GM21526 (cell line): ENCODE measurements around the gene TMEM109.

Experiments used
- ATAC-seq: cut with Tn5 transposase; IDR thresholded peaks from one replicate; pipeline ENCODE4 v1.9.1; 2021; ENCODE audit warnings: moderate library complexity; ENCODE audit not compliant: unreplicated experiment, low FRiP score

TMEM109 gene

GRCh38 chr11:60878245-60879101 is 35.5 kb upstream of the TMEM109 start:
- no peak for ATAC-seq

DNA sequence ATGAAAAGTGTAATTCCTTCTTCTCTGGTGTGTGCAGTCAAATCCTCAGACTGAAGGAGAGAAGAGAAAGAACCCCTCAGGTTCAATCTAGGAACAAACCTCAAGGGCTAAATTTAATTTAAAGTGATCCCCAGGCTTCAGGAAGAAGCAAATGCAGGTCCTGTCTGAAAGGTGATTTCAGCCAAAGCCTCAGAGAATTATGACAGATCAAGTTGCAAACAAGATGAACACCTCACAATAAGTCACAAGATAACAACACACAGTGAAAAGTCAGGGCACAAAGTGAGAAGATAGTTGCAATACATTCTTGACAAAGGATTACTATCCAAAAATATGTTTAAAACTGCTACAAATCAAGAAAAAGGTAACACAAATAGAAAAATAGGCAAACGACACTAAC is 34.9 kb upstream of the TMEM109 start:
- ATAC-seq, result no peak

DNA sequence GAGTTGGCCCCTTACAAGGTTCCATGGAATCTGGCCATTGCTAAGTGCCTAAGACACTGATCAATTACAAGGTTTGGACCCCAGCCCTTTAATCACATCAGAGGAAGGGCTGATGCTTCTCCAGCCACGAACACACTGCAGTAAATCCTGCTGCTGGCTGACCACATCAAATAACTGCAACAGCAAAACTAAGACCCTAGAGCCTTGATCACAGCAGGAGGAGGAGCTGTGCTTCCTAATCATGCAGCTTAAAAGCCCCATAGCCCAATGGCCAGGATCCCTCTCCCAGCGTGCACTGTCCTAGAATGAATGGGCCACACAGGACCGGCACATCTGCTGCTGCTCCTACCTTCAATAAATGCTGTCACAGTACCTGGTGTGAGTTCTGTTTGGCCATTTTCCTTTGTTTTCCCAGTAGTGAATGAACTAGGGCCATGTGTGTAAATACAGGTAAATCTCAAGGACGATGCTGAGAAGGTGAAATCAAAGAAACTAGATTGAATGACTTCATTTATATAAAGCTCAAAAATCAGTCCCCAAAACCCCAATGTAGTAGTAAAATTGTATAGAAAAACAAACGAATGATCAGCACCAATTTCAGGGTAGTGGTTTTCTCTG is 33.9 kb upstream of the TMEM109 start:
- ATAC-seq, result no peak

DNA sequence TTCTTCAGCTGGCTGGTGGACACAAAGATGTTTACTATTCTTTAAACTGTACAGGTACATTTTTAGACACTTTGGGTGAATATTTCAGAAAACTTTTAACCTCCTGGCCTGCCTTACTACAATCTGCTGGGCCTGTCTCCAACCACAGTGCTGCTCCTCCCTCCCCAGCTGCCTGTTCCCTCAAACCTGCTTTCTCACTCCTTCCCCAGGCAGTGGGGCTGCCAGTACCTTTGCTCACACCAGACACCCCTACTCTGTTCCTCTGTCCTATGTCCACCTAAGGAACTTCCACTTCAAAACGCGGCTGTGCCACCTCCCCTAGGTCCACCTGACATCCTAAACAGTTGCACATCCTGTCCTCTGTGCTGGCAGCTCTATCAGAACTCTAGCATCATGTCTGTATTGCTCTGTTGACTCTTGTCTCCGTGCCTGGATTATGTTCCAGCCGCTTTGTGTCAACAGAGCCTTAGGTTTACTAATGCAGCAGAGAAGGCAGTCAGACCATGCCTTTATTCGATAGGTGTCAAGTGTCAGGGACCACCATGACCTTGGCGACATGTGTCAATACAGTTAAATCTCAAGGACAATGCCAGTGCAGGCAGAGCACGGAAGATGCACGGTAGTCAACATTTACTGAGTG is 33.2 kb upstream of the TMEM109 start:
- ATAC-seq, result no peak

DNA sequence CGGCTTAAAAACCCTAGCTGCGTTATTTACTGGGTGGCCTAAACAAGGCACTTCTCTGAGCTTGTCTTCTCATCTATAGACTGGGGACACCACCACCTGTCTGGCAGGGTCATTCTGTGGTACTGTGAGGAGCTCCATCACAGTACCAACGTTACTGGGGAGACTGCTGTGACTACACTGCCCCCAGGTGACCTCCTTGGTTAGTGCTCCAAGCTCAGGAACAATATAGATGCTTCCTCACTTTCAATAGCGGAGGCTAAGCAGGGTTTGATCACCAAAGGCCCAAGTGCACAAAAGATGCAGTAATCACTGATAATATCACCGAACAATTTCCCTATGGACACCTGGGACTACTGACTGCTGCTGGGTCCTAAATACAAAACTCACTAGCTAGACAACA is 26.4 kb upstream of the TMEM109 start:
- no peak for ATAC-seq

DNA sequence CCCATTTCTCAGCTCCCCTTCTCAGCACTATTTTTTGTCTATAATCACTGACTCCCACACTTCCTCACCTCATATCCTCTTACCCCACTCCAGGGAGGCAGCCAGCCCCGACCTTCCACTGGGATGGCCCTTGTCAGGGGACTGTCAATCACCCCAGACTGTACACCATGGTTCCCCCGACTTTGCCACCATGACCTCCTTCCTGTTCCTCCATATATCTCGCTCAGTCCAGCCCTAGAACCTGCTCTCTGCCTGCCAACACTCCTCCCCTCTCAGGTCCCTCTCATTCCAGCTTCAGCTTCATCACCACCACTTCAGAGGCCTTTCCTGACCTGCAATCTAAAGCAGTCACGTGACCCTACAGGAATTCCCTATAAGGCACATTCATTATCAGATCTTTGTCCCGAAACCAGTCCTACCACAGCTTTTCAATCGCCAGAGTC is 24.1 kb upstream of the TMEM109 start:
- no peak for ATAC-seq

DNA sequence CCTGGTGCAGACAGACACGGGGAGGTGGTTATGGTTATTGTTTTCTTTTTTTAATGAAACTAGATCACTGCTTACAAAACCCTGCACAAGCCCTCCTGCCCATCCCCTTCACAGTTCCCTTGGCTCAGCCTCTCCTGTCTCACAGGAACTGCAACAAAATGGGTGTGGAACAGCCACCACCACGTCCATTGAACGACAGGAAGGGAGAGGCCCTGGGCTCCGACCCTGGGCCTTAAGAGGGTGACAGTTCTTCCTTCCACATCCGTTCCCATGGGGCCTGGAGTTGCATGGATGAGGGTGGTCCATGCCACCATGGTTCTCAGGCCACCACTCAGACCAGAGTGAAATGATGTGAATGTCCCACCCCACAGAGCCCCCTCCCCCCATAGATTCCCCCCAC is 23.3 kb upstream of the TMEM109 start:
- no peak for ATAC-seq

DNA sequence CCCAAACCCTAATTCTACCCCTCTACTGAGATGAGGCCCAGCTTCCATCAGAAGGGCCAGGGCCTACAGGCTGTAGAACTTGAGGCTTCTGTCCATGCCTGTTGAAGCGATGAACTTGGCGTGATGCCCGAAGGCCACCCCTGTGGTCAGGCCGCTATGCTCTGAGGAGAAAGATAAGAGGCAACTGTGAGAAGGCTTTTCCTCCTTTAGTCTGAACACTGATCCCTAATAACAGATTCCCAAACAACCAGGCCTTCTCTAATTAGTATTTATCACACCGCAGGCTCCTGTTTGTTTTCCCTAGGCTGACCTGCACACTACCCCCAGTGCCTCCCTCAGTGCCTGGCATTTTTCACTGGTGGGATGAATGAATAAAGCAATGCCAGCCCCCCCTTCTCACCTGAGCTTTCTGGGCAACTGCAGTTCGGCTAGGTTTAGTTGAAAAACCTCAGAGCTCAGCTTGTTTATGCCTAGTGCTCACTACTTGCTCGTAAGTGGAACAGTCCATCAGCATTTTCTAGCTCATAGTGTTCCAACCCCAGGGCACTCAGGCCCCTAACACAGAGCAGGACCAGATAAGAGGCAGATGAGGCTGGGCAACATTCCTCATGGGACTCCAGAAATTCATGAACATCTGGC is 22.7 kb upstream of the TMEM109 start:
- ATAC-seq, result no peak

DNA sequence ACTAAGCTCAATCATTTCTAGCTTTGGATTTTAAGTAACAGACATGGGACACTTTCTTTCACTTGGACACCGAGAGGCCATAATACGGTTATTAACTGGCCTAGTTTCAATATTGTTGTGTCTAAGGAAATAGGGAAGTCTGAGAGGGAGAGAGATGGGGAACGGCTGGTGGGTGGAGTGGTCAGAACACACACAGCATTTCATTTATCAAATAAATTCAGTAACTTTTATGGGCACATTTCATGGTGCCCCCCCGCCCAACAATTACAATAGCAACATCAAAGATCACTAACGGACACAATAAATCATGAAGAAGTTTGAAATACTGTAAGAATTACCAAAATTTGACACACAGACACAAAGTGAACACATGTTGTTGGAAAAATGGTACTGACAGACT is 18.3 kb upstream of the TMEM109 start:
- no peak for ATAC-seq

DNA sequence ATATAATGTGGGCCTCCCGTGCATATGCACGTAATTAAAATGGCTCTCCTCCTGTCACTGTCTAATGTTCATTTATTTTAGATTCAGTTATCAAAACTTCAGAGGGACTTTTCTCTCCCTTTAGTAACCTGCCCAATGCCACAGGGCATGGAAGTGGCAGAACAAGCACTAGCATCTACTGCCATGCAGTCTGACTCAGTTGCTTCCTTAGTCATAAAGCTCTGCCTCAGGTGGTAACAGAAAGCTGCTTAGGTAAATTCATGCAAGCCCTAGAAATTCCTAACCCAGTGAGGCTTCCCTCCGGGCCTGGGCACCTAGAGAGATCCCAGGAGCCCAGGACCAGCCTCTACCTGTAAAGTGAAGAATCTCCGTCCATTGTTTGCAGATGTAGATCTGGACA is 16.5 kb upstream of the TMEM109 start:
- ATAC-seq, result no peak

GRCh38 chr11:60899046-60899936 is 14.7 kb upstream of the TMEM109 start:
- no peak for ATAC-seq

DNA sequence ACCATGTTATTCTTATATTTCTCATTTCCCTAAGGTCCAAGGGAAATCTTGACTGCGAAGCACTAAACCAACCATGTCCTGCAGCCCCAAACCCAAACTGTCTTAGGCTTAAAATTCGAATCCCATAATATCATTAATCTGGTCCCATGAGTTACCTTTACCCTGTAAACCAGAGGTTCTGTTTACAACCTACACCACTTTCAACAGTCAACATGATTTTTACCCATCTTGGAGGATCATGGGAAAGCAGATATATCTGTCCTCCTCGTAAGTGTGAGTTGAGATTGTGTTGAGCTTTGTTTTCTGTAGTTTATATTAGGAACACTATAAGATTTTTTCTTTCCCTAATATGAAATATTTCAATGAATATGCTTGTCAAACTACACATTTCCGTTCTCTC is 14.0 kb upstream of the TMEM109 start:
- ATAC-seq, result no peak

DNA sequence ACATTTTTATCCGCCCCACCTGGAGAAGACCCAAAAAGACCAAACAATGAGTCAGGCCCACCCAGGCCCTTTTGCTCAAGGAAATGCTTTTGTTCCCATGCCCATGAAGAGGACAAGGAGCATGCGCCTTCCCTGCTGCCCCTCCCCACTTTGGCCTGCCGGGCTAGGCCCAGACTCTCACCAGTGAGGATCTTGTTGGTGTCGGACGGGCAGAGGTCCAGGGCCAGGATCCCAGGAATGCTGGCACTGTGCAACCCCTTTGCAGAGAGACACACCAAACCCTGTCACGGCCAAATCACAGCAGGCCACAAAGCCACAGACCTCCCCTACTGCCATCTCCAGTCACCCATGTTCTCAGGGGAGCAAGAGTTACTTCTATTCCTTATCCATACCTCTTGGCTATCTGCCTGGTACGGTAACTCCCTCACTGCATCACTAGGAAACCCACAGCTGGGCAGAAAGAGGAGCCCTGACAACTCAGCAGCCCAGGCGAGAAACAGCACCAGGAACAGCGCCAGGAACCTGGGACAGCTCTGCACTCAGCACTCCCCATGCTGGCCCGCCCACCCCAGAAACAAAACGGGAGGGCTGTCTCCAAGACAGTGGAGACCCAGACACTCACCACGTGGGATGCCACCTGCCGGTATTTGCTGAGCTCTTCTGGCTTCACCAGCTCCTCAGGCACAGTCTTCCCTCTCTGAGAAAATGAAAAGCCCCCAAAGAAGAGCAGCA is 13.1 kb upstream of the TMEM109 start:
- no peak for ATAC-seq

DNA sequence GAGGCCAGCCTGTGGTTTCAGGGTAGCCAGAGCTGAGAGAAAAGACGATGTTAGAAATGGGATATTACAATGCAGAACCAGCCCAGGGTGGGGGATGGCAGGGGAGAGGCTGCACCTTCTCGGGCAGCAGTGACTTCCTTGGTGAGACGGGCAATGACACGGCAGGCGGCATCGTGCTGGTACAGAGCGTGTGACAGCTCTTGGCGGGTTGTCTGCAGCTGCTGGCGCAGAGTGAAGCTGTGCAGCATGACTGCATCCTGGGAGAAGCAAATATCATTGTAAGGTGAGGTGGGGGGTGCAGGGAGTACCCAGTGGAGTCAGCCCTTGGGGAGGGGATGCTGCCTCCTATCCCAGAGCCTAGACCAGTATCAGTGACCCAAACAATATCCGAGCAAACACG is 11.3 kb upstream of the TMEM109 start:
- no peak for ATAC-seq

GRCh38 chr11:60905047-60905446 is 8.9 kb upstream of the TMEM109 start:
- no peak for ATAC-seq

DNA sequence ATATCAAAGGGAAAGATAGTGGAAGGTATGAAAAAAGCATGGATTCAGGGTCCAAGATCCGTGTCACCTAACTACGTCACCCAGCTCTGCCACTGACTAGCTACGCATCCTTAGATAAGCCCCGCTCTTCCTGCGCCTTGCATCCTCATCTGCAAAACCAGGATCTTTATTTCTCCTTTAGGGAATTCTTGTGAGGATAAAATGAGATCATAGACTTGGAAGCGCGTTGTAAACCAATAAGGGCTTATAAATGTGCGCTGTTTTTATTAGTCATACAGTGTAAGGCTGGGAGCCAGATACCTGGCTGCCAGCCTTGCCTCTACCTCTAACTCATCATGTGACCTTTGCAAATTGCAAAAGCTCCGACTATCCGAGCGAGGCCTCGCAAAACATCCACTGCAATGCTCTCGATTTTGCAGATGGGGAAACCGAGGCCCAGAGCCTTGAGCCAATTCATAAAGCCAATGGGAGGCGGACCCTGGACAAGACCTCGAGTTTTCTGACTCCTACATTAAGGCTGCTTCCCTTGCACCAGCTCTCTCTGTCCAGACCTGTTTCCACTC is 8.3 kb upstream of the TMEM109 start:
- ATAC-seq, result no peak

- peak; percentile 78 for ATAC-seq
Measured at GRCh38 chr11:60906132-60906972, 7.6 kb upstream of the TMEM109 start, which contains the start of gene PRPF19. Gene PRPF19, minus strand, starts transcription at chr11:60906585. Its CDS starts 203 bp downstream, at chr11:60906382.

- no peak for ATAC-seq
Measured at GRCh38 chr11:60908803-60909202, 5.2 kb upstream of the TMEM109 start.
